ENCODE results near the gene PAGR1. TPM values are rescaled to one million over a fixed set of nuclear protein-coding genes. Genes with fewer than 3 reads are reported as not detected.

The PAGR1 gene
- total and polyA plus RNA-seq, 2 of the 4 experiments (the other 2 are of a cell fraction), result 10.6 to 22.1 TPM

DNA sequence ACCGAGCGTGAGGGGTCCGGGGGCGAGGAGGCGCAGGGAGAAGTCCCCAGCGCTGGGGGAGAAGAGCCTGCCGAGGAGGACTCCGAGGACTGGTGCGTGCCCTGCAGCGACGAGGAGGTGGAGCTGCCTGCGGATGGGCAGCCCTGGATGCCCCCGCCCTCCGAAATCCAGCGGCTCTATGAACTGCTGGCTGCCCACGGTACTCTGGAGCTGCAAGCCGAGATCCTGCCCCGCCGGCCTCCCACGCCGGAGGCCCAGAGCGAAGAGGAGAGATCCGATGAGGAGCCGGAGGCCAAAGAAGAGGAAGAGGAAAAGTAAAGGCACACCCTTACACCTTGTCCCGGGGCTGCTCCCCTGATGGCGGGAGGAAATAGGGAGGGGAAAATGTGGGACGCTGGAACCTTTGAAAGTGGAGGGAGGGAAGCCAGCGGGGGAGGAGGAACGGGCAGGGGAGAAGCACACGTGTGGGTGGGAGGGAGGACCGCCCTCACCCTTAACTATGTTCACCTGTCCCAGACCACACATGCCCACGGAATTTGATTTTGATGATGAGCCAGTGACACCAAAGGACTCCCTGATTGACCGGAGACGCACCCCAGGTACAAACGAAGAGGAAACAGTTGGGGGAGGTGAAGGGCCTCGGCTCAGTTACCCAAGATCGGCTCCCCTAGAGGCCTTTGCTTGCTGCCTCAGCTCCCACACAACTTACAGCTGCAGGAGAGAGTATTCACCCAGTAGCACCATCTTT lies 916 bp downstream of the PAGR1 start:
- peak overlapping the region; percentile 72 for H3K4ac ChIP-seq (ENCODE audit: low read depth, low read length)
- peak overlapping the region; percentile 91 for H3K23ac ChIP-seq (ENCODE audit: low read depth, low read length)
- no peak overlapping the region for H2BK20ac ChIP-seq (ENCODE audit: low read depth, low read length)
- peaks cover 9% of the 10 kb centered on the region for H3K9me1 ChIP-seq (ENCODE audit: insufficient read depth, low read length)
- peaks cover 17% of the 10 kb centered on the region for H3K4me1 ChIP-seq (ENCODE audit: control insufficient read depth, insufficient read depth, low read length)
- H3K36me3 ChIP-seq (ENCODE audit: control insufficient read depth, insufficient read depth, low read length), result peaks cover 6% of the 10 kb centered on the region
- H2AK5ac ChIP-seq (ENCODE audit: low read depth, low read length), result peak overlapping the region; percentile 94
- peak overlapping the region; percentile 77; the same call in 1 of the 3 replicates for H2BK15ac ChIP-seq (ENCODE audit: low read depth, low read length)
- no peak for TF ChIP-seq BHLHE40 (IDR thresholded peaks at IDR 0.05; ENCODE audit: low read depth, low read length)
- TF ChIP-seq CEBPB (IDR thresholded peaks at IDR 0.05; ENCODE audit: low read depth, low read length), result no peak
- peak; percentile 66; the same call in 1 of the 2 replicates for TF ChIP-seq MAZ (IDR thresholded peaks at IDR 0.05; ENCODE audit: borderline replicate concordance, low read depth, low read length)
- TF ChIP-seq, protein P1, sequence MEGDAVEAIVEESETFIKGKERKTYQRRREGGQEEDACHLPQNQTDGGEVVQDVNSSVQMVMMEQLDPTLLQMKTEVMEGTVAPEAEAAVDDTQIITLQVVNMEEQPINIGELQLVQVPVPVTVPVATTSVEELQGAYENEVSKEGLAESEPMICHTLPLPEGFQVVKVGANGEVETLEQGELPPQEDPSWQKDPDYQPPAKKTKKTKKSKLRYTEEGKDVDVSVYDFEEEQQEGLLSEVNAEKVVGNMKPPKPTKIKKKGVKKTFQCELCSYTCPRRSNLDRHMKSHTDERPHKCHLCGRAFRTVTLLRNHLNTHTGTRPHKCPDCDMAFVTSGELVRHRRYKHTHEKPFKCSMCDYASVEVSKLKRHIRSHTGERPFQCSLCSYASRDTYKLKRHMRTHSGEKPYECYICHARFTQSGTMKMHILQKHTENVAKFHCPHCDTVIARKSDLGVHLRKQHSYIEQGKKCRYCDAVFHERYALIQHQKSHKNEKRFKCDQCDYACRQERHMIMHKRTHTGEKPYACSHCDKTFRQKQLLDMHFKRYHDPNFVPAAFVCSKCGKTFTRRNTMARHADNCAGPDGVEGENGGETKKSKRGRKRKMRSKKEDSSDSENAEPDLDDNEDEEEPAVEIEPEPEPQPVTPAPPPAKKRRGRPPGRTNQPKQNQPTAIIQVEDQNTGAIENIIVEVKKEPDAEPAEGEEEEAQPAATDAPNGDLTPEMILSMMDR (conservative IDR thresholded peaks at IDR 0.05; ENCODE audit: low read depth, low read length), result no peak
- dilution Hi-C loops (cut with HindIII; ENCODE audit: low sequenced_read_pairs, unreplicated experiment), result no loop called here
- peak overlapping the region; percentile 31; the same call in 1 of the 2 replicates for H4K5ac ChIP-seq (ENCODE audit: low read depth, low read length)
- DNase-seq, result peak; percentile 60
- H3K56ac ChIP-seq (ENCODE audit: extremely low read depth, insufficient read depth, low read length), result peak overlapping the region; percentile 89
- H3K27me3 ChIP-seq (ENCODE audit: control insufficient read depth, insufficient read depth, low read length), result no peaks in the 10 kb centered on the region
- WGBS, 2 experiments (ENCODE audit: extremely low coverage in 2 of 2, insufficient read length in 1 of 2), result 0% methylated on average over 4 of the region's 37 CpGs; no CpG with 5 or more reads in 1 of the 2 experiments
- H3K4me2 ChIP-seq (ENCODE audit: low read depth, low read length), result peak overlapping the region; percentile 92
- peak overlapping the region; percentile 80 for H4K91ac ChIP-seq (ENCODE audit: insufficient read depth, low read depth, low read length)
- H4K20me1 ChIP-seq (ENCODE audit: insufficient read depth, low read length), result no peaks in the 10 kb centered on the region; the same call in 1 of the 2 replicates
- peak overlapping the region; percentile 95 for H2BK5ac ChIP-seq (ENCODE audit: low read depth, low read length, poor library complexity, severe bottlenecking)
- H3K27ac ChIP-seq (ENCODE audit: insufficient read depth, low read length), result peak overlapping the region; percentile 89
- peak; percentile 51 for ATAC-seq (ENCODE audit: low read depth)
- intact Hi-C loops (cut with micrococcal nuclease), result loop anchor here (1.0 to 5.0 kb wide), 2 partner anchors 117 to 205 kb away; partner anchors contain the start of gene C16orf92
- H2BK120ac ChIP-seq (ENCODE audit: low read depth, low read length), result peak overlapping the region; percentile 44
- POLR2A ChIA-PET (ENCODE audit: unreplicated experiment), result interaction anchor here (0.7 kb wide), 1 partner anchor 83 kb away, joined by 4 read pairs; the partner anchor contains the start of gene ASPHD1
- H3K14ac ChIP-seq (replicated peaks; ENCODE audit: low read depth, low read length), result peak overlapping the region; percentile 89
- H3K4me3 ChIP-seq (ENCODE audit: insufficient read depth, low read depth, low read length), result peak overlapping the region; percentile 62
- peak overlapping the region; percentile 79 for H3K9ac ChIP-seq (ENCODE audit: low read depth, low read length)
- no TSS peak for BruUV-seq (replicated peaks)
- H3K9me3 ChIP-seq (ENCODE audit: control insufficient read depth, insufficient read depth, low read length), result no peaks in the 10 kb centered on the region
- no peak overlapping the region; the same call in 1 of the 2 replicates for H3K18ac ChIP-seq (ENCODE audit: low read depth, low read length)
- peak overlapping the region; percentile 98 for H2AK9ac ChIP-seq (replicated peaks; ENCODE audit: low read depth, low read length, poor library complexity)
- in situ Hi-C loops (cut with MboI; ENCODE audit: low sequenced_read_pairs), result no loop called here
- H3K79me1 ChIP-seq (ENCODE audit: low read depth in 1 of 2, low read length in 2 of 2), result peaks cover 18 to 68% of the 10 kb centered on the region in 2 experiments
- CTCF ChIA-PET, result interaction anchor here (0.8 to 2.1 kb wide), 4 partner anchors 10 to 116 kb away, joined by 3 to 10 read pairs (median 4); no protein-coding TSS in a partner anchor
- peak overlapping the region; percentile 7 to 81 for H4K8ac ChIP-seq (ENCODE audit: low read depth in 2 of 2, low read length in 2 of 2)
- H2AFZ ChIP-seq (replicated peaks; ENCODE audit: low read length, poor library complexity), result peak overlapping the region; percentile 98
